Fibroblast of lung (primary cell): ENCODE data around the gene AFF2.

Experiments used
- CTCF ChIP-seq, 2 donors: IDR thresholded peaks in 1 of 2; conservative IDR thresholded peaks in 1 of 2; 1 replicate in 1 of 2; 2 replicates in 1 of 2; pipeline ENCODE4 v1.5.1; 2011 to 2012; ENCODE audit warnings: low read length in 2 of 2, control low read depth in 1 of 2, inconsistent platforms in 1 of 2, low read depth in 1 of 2, mild to moderate bottlenecking in 1 of 2
- EZH2 ChIP-seq: IDR thresholded peaks from 2 replicates; pipeline ENCODE4 v1.5.1; 2012; ENCODE audit warnings: low read length, control low read depth, mild to moderate bottlenecking; ENCODE audit errors: missing control alignments

- TF ChIP-seq EZH2 (no peak), CTCF (conservative IDR thresholded peaks at IDR 0.05 in 1 of 2, IDR thresholded peaks at IDR 0.05 in 1 of 2; ENCODE audit: low read depth in 1 of 2, low read length in 2 of 2) (no peak)
These were observed 537.0 kb downstream of the AFF2 start for GRCh38 chrX:149037281-149037870.
